Liver (tissue), 3 donors: Measurements from ENCODE around the gene EIF4A2.

ENCODE experiments used
- ATF3 ChIP-seq: IDR thresholded peaks from 2 replicates; pipeline ENCODE4 v1.6.1; 2016; ENCODE audit warnings: antibody characterized with exemption
- CTCF ChIP-seq: fragments of 150-350 bp; IDR thresholded peaks from 2 replicates; pipeline ENCODE4 v1.5.1; 2017; ENCODE audit warnings: improper control_type of control experiment, low read depth, low read length; ENCODE audit not compliant: missing input control
- GABPA ChIP-seq, 2 donors: IDR thresholded peaks in 1 of 2; conservative IDR thresholded peaks in 1 of 2; 2 replicates each; pipeline ENCODE4 v1.6.1; 2016; ENCODE audit warnings: antibody characterized with exemption in 2 of 2, mild to moderate bottlenecking in 1 of 2, moderate library complexity in 1 of 2
- MAX ChIP-seq: IDR thresholded peaks from 2 replicates; pipeline ENCODE4 v1.6.1; 2016; ENCODE audit warnings: antibody characterized with exemption
- REST ChIP-seq: IDR thresholded peaks from 2 replicates; pipeline ENCODE4 v1.6.1; 2016; ENCODE audit warnings: antibody characterized with exemption, mild to moderate bottlenecking
- donor health status: healthy.
- donor health status: healthy.

- no peak for TF ChIP-seq ATF3
- TF ChIP-seq REST, result no peak
- TF ChIP-seq CTCF, result no peak
- no peak for TF ChIP-seq MAX
- TF ChIP-seq GABPA (IDR thresholded peaks at IDR 0.05 in 1 of 2, conservative IDR thresholded peaks at IDR 0.05 in 1 of 2), result no peak
These were observed 3.5 kb downstream of the EIF4A2 start for GRCh38 chr3:186786922-186787321.
